ENCODE results near the gene ETV3L.

ETV3L gene

GRCh38 chr1:157098519-157098918 lies 1.1 kb downstream of the ETV3L start:
- TF ChIP-seq PAX5 (IDR thresholded peaks at IDR 0.05; ENCODE audit: insufficient read depth, low read length, severe bottlenecking) (no peak), POLR2A (IDR thresholded peaks at IDR 0.05; ENCODE audit: low read depth, low read length) (no peak), POLR2AphosphoS5 (IDR thresholded peaks at IDR 0.05; ENCODE audit: low read depth, low read length) (no peak), TAF1 (IDR thresholded peaks at IDR 0.05; ENCODE audit: low read depth, low read length) (no peak), SPI1 (IDR thresholded peaks at IDR 0.05; ENCODE audit: low read depth, low read length) (no peak), POU2F2 (IDR thresholded peaks at IDR 0.05; ENCODE audit: low read depth, low read length) (no peak)
- DNase-seq (ENCODE audit: insufficient read length, low spot score), result no peak
- no peak for FAIRE-seq

- no peak for DNase-seq (ENCODE audit: insufficient read length, low spot score)
- no peak for TF ChIP-seq POLR2A (IDR thresholded peaks at IDR 0.05; ENCODE audit: low read depth, low read length)
- no peak for TF ChIP-seq PAX5 (IDR thresholded peaks at IDR 0.05; ENCODE audit: insufficient read depth, low read length, severe bottlenecking)
- TF ChIP-seq POU2F2 (IDR thresholded peaks at IDR 0.05; ENCODE audit: low read depth, low read length), result no peak
- TF ChIP-seq SPI1 (IDR thresholded peaks at IDR 0.05; ENCODE audit: low read depth, low read length), result no peak
- no peak for TF ChIP-seq POLR2AphosphoS5 (IDR thresholded peaks at IDR 0.05; ENCODE audit: low read depth, low read length)
- TF ChIP-seq TAF1 (IDR thresholded peaks at IDR 0.05; ENCODE audit: low read depth, low read length), result no peak
- FAIRE-seq, result no peak
These were observed 1.9 kb downstream of the ETV3L start for GRCh38 chr1:157097692-157098091.

GRCh38 chr1:157096881-157097280 lies 2.7 kb downstream of the ETV3L start:
- no peak for DNase-seq (ENCODE audit: insufficient read length, low spot score)
- no peak for FAIRE-seq
- TF ChIP-seq POLR2AphosphoS5 (IDR thresholded peaks at IDR 0.05; ENCODE audit: low read depth, low read length) (no peak), TAF1 (IDR thresholded peaks at IDR 0.05; ENCODE audit: low read depth, low read length) (no peak), PAX5 (IDR thresholded peaks at IDR 0.05; ENCODE audit: insufficient read depth, low read length, severe bottlenecking) (no peak), POLR2A (IDR thresholded peaks at IDR 0.05; ENCODE audit: low read depth, low read length) (no peak), SPI1 (IDR thresholded peaks at IDR 0.05; ENCODE audit: low read depth, low read length) (no peak), POU2F2 (IDR thresholded peaks at IDR 0.05; ENCODE audit: low read depth, low read length) (no peak)

- DNase-seq (ENCODE audit: insufficient read length, low spot score) (no peak), FAIRE-seq (no peak)
- TF ChIP-seq SPI1 (IDR thresholded peaks at IDR 0.05; ENCODE audit: low read depth, low read length), result no peak
These were observed 4.1 kb downstream of the ETV3L start for GRCh38 chr1:157095551-157095950.

- no peak for TF ChIP-seq POLR2AphosphoS5 (IDR thresholded peaks at IDR 0.05; ENCODE audit: low read depth, low read length)
- no peak for TF ChIP-seq POU2F2 (IDR thresholded peaks at IDR 0.05; ENCODE audit: low read depth, low read length)
- TF ChIP-seq PAX5 (IDR thresholded peaks at IDR 0.05; ENCODE audit: insufficient read depth, low read length, severe bottlenecking), result no peak
- TF ChIP-seq POLR2A (IDR thresholded peaks at IDR 0.05; ENCODE audit: low read depth, low read length), result no peak
- TF ChIP-seq SPI1 (IDR thresholded peaks at IDR 0.05; ENCODE audit: low read depth, low read length), result no peak
- TF ChIP-seq TAF1 (IDR thresholded peaks at IDR 0.05; ENCODE audit: low read depth, low read length), result no peak
- FAIRE-seq, result no peak
- no peak for DNase-seq (ENCODE audit: insufficient read length, low spot score)
These were observed 4.5 kb downstream of the ETV3L start for GRCh38 chr1:157095091-157095490.

- DNase-seq (ENCODE audit: insufficient read length, low spot score), result no peak
- TF ChIP-seq SPI1 (IDR thresholded peaks at IDR 0.05; ENCODE audit: low read depth, low read length) (no peak), POLR2A (IDR thresholded peaks at IDR 0.05; ENCODE audit: low read depth, low read length) (no peak), POU2F2 (IDR thresholded peaks at IDR 0.05; ENCODE audit: low read depth, low read length) (no peak), PAX5 (IDR thresholded peaks at IDR 0.05; ENCODE audit: insufficient read depth, low read length, severe bottlenecking) (no peak), POLR2AphosphoS5 (IDR thresholded peaks at IDR 0.05; ENCODE audit: low read depth, low read length) (no peak), TAF1 (IDR thresholded peaks at IDR 0.05; ENCODE audit: low read depth, low read length) (no peak)
- no peak for FAIRE-seq
These were observed 6.8 kb downstream of the ETV3L start for GRCh38 chr1:157092831-157093230.

GRCh38 chr1:157091668-157092273 lies 7.8 kb downstream of the ETV3L start:
- FAIRE-seq (no peak), DNase-seq (ENCODE audit: insufficient read length, low spot score) (no peak)
- TF ChIP-seq POLR2AphosphoS5 (IDR thresholded peaks at IDR 0.05; ENCODE audit: low read depth, low read length), result no peak
- TF ChIP-seq PAX5 (IDR thresholded peaks at IDR 0.05; ENCODE audit: insufficient read depth, low read length, severe bottlenecking), result no peak
- TF ChIP-seq POU2F2 (IDR thresholded peaks at IDR 0.05; ENCODE audit: low read depth, low read length), result no peak
- no peak for TF ChIP-seq TAF1 (IDR thresholded peaks at IDR 0.05; ENCODE audit: low read depth, low read length)
- TF ChIP-seq POLR2A (IDR thresholded peaks at IDR 0.05; ENCODE audit: low read depth, low read length), result no peak
- no peak for TF ChIP-seq SPI1 (IDR thresholded peaks at IDR 0.05; ENCODE audit: low read depth, low read length)

- FAIRE-seq, result no peak
These were observed 8.4 kb downstream of the ETV3L start for GRCh38 chr1:157091186-157091585.

GRCh38 chr1:157090771-157091170 lies 8.8 kb downstream of the ETV3L start:
- DNase-seq (ENCODE audit: insufficient read length, low spot score) (no peak), FAIRE-seq (no peak)
- no peak for TF ChIP-seq TAF1 (IDR thresholded peaks at IDR 0.05; ENCODE audit: low read depth, low read length)
- no peak for TF ChIP-seq POLR2AphosphoS5 (IDR thresholded peaks at IDR 0.05; ENCODE audit: low read depth, low read length)
- no peak for TF ChIP-seq POLR2A (IDR thresholded peaks at IDR 0.05; ENCODE audit: low read depth, low read length)

More at GRCh38 chr1:157091186-157091585, 8.4 kb downstream of the ETV3L start:
- DNase-seq (ENCODE audit: insufficient read length, low spot score), result no peak
- TF ChIP-seq POLR2A (IDR thresholded peaks at IDR 0.05; ENCODE audit: low read depth, low read length) (no peak), POU2F2 (IDR thresholded peaks at IDR 0.05; ENCODE audit: low read depth, low read length) (no peak), SPI1 (IDR thresholded peaks at IDR 0.05; ENCODE audit: low read depth, low read length) (no peak), TAF1 (IDR thresholded peaks at IDR 0.05; ENCODE audit: low read depth, low read length) (no peak), POLR2AphosphoS5 (IDR thresholded peaks at IDR 0.05; ENCODE audit: low read depth, low read length) (no peak), PAX5 (IDR thresholded peaks at IDR 0.05; ENCODE audit: insufficient read depth, low read length, severe bottlenecking) (no peak)

- peak; percentile 75 for FAIRE-seq
- TF ChIP-seq POLR2A (IDR thresholded peaks at IDR 0.05; ENCODE audit: low read depth, low read length), result no peak
- no peak for TF ChIP-seq SPI1 (IDR thresholded peaks at IDR 0.05; ENCODE audit: low read depth, low read length)
- TF ChIP-seq POU2F2 (IDR thresholded peaks at IDR 0.05; ENCODE audit: low read depth, low read length), result no peak
- no peak for TF ChIP-seq TAF1 (IDR thresholded peaks at IDR 0.05; ENCODE audit: low read depth, low read length)
- no peak for TF ChIP-seq PAX5 (IDR thresholded peaks at IDR 0.05; ENCODE audit: insufficient read depth, low read length, severe bottlenecking)
- no peak for TF ChIP-seq POLR2AphosphoS5 (IDR thresholded peaks at IDR 0.05; ENCODE audit: low read depth, low read length)
- peak; percentile 73 for DNase-seq (ENCODE audit: insufficient read length, low spot score)
These were observed 9.4 kb downstream of the ETV3L start for GRCh38 chr1:157090196-157090647.

Measured in GM12891 (cell line).